HG02763 (cell line): ENCODE measurements around the gene SLC1A4.
"Not testable (repeated sequence)": the region's sequence is repeated elsewhere in the genome, so short reads cannot be mapped to it uniquely, and the experiment has no call there.

Experiments used
- ATAC-seq: cut with Tn5 transposase; IDR thresholded peaks from one replicate; pipeline ENCODE4 v1.9.1; 2021; ENCODE audit warnings: mild to moderate bottlenecking, moderate library complexity; ENCODE audit not compliant: unreplicated experiment

Gene SLC1A4

GRCh38 chr2:64963719-64964118 is 25.5 kb upstream of the SLC1A4 start:
- no peak for ATAC-seq

- no peak for ATAC-seq
Observed at GRCh38 chr2:64966017-64966416, 23.2 kb upstream of the SLC1A4 start.

- ATAC-seq: no peak
Observed at GRCh38 chr2:64966839-64967238, 22.4 kb upstream of the SLC1A4 start.

- no peak for ATAC-seq
Observed at GRCh38 chr2:64967601-64968000, 21.6 kb upstream of the SLC1A4 start.

- not testable (repeated sequence) for ATAC-seq
Observed at GRCh38 chr2:64969086-64969485, 20.1 kb upstream of the SLC1A4 start.

- no peak for ATAC-seq
Observed at GRCh38 chr2:64970495-64970894, 18.7 kb upstream of the SLC1A4 start.

GRCh38 chr2:64972426-64972825 is 16.8 kb upstream of the SLC1A4 start:
- ATAC-seq: no peak

GRCh38 chr2:64972876-64973275 is 16.3 kb upstream of the SLC1A4 start:
- ATAC-seq: no peak

- ATAC-seq: no peak
Observed at GRCh38 chr2:64975232-64975821, 13.9 kb upstream of the SLC1A4 start.

- ATAC-seq: no peak
Observed at GRCh38 chr2:64976276-64976675, 12.9 kb upstream of the SLC1A4 start.

GRCh38 chr2:64978514-64979268 is 10.5 kb upstream of the SLC1A4 start:
- ATAC-seq: no peak

GRCh38 chr2:64979744-64980143 is 9.5 kb upstream of the SLC1A4 start:
- no peak for ATAC-seq

GRCh38 chr2:64980183-64980582 is 9.0 kb upstream of the SLC1A4 start:
- no peak for ATAC-seq

- ATAC-seq: peak; percentile 40
Observed at GRCh38 chr2:64982311-64982857, 6.8 kb upstream of the SLC1A4 start.

- ATAC-seq: no peak
Observed at GRCh38 chr2:64982932-64983331, 6.3 kb upstream of the SLC1A4 start.

- ATAC-seq: no peak
Observed at GRCh38 chr2:64985447-64985846, 3.8 kb upstream of the SLC1A4 start.

- ATAC-seq: no peak
Observed at GRCh38 chr2:64987001-64987955, 1.9 kb upstream of the SLC1A4 start.

GRCh38 chr2:64987956-64988419 is 1.2 kb upstream of the SLC1A4 start:
- ATAC-seq: no peak

- ATAC-seq: peak; percentile 32
Observed at GRCh38 chr2:64988420-64989125, 626 bp upstream of the SLC1A4 start.

GRCh38 chr2:64989982-64990614 is 899 bp downstream of the SLC1A4 start:
- ATAC-seq: no peak
